Keratinocyte (primary cell): ENCODE data around the gene LRIG3.

Experiments used
- CTCF ChIP-seq, 3 experiments: IDR thresholded peaks in 1 of 3; conservative IDR thresholded peaks in 1 of 3; optimal IDR thresholded peaks in 1 of 3; 2 replicates in 2 of 3; 3 replicates in 1 of 3; pipeline versions ENCODE3 to v1.5.1; 2011; ENCODE audit warnings: low read length in 3 of 3, mild to moderate bottlenecking in 3 of 3, moderate library complexity in 2 of 3, control low read depth in 1 of 3, inconsistent platforms in 1 of 3; ENCODE audit not compliant: insufficient read depth in 2 of 3; ENCODE audit errors: extremely low read depth in 1 of 3
- EZH2 ChIP-seq: IDR thresholded peaks from one replicate; pipeline ENCODE4 v1.6.1; 2012; ENCODE audit warnings: inconsistent platforms, mild to moderate bottlenecking, low read length, moderate library complexity

- TF ChIP-seq CTCF (optimal IDR thresholded peaks at IDR 0.05 in 1 of 3, IDR thresholded peaks at IDR 0.05 in 1 of 3, conservative IDR thresholded peaks at IDR 0.05 in 1 of 3; ENCODE audit: extremely low read depth in 1 of 3, insufficient read depth in 2 of 3, low read length in 3 of 3), result no peak
- no peak for TF ChIP-seq EZH2
Observed at GRCh38 chr12:58918469-58918844, 1.8 kb downstream of the LRIG3 start.
